ENCODE results near the gene GALNT18.

The GALNT18 gene

GRCh38 chr11:11622772-11623171 lies 967 bp upstream of the GALNT18 start:
- FAIRE-seq = no peak

- FAIRE-seq = no peak
These were observed 518 bp upstream of the GALNT18 start for GRCh38 chr11:11622340-11622706.

DNA sequence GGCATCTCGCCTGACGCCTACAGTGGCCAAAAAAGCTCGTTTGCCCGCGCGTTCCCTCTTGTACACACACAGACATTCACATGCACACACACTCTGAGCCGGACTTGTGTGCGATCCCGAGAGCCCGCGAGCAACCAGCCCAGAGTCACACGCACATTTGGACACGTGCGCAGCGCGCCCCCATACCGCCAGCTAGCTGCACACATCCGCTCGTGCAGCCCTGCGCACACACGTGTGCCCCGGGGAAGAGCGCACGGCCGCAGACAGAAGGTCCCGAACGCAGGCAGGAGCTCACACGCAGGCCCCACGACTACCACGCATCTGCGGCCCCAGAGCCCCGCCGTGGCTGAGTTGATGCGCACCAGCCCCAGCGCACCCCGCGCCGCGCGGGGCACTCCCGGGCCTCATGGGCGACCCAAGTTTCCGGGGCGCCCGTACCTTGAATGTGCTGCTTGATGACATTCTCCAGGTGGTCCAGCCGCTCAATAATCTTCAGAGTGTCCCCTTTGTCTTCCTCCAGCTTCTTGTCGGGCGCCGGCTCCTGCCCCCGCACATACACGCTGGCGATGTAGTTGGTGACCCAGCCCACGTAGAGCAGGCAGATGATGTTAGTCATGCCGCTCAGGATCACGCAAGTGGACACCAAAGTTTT lies 758 bp downstream of the GALNT18 start:
- no peak for FAIRE-seq

DNA sequence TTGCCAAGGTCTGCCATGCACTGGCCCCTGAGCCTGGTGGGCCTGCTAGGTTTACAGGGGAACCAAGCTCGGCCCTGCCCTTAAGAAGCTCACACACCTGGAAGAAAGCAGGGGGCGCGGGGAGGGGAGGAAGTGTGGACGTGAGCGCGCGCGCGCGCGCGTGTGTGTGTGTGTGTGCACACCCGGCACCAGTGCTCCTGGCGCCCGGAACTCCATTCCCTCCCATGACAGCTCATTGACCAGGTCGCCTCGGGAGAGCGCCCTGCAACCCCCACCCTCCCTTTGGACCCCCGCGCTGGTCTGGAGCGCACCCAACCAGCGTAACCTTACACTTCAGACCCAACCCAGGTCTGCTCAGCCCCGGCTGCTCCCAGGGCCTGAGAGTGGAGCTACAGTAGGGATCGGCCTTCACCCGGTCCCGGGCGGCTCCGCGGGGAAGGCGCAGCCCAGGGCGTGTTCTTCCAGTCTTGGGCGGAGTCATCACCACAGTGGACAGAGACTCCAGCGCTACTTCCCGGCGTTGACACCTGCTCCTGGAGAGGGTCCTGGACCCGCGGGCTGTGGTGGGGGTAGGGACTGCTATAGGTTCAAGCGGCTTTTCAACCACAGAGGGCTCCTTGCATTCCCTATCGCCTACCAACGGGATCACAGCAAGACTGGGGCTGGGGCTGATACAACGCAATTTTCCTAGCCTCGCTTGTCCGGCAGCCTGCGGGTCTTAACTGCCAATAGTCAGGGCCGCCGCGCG lies 1.5 kb downstream of the GALNT18 start:
- no peak for FAIRE-seq

- no peak for FAIRE-seq
These were observed 2.8 kb downstream of the GALNT18 start for GRCh38 chr11:11618973-11619435.

- FAIRE-seq = no peak
These were observed 6.7 kb downstream of the GALNT18 start for GRCh38 chr11:11615086-11615485.

GRCh38 chr11:11612439-11612838 lies 9.4 kb downstream of the GALNT18 start:
- FAIRE-seq = no peak

GRCh38 chr11:11611381-11611780 lies 10.4 kb downstream of the GALNT18 start:
- FAIRE-seq = no peak

- FAIRE-seq = no peak
These were observed 13.0 kb downstream of the GALNT18 start for GRCh38 chr11:11608783-11609232.

- no peak for FAIRE-seq
These were observed 14.0 kb downstream of the GALNT18 start for GRCh38 chr11:11607772-11608171.

DNA sequence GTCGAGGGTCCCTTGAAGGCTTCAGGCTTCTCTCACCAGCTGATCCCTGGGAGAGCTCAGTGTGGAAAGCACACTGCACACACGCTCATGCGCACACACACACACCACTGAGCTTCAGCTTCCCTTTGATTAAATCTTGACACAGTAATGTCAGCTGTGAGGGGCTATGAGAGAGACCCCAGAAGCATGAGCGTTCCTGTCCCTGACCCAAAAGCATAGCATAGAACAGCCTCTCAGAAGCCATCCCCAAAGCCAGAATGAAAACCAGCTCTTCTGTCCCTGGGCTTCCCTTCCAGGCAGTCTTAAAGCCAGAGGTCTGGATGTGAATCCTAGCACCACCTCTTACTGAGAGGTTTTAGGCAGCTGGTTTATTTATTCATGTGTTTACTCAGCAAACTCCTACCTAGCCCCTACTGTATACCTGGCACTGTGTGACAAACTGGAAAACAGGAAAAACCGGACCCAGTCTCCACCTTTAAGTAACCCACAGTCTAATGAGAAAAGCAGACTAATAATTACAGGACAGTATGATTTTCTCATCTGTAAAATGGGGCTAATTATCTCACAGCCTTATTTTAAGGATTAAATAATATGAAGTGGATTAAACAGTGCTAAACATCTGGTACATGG lies 15.9 kb downstream of the GALNT18 start:
- FAIRE-seq = no peak

GRCh38 chr11:11605181-11605580 lies 16.6 kb downstream of the GALNT18 start:
- FAIRE-seq = no peak

- FAIRE-seq = no peak
These were observed 17.3 kb downstream of the GALNT18 start for GRCh38 chr11:11604370-11604990.

- FAIRE-seq = no peak
These were observed 19.8 kb downstream of the GALNT18 start for GRCh38 chr11:11602011-11602410.

DNA sequence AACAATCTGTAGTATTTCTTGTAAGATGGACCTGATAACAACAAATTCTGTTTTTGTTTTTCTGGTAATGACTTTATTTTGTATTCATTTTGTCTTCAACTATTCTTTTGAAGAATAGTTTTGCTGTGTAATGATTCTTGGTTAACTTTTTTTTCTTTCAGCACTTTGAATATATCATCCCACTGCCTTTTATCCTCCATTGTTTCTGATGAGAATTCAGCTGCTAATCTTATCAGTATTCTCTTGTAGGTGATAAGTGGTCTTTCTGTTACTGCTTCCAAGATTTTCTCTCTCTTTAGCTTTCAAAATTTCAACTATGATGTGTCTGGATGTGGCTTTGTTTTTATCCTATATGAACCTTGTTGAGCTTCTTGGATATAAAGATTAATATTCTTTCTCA lies 21.5 kb downstream of the GALNT18 start:
- no peak for FAIRE-seq

- no peak for FAIRE-seq
These were observed 23.6 kb downstream of the GALNT18 start for GRCh38 chr11:11598243-11598642.

DNA sequence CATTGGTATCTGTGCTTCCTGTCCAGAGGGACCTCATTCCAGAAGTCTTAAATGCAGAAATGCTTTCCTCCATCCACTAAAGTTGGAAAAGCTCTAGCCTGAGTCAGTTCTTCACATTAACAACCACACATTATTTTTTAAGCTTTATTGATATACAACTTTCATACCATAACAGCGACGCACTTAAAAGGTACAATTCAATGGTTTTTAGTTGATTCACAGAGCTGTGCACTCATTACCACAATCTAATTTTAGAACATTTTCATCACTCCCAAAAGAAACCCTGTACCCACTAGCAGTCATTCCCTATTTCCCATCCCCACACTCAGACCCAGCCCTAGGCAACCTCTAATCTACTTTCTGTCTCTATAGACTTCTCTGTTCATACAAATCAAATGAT lies 27.6 kb downstream of the GALNT18 start:
- no peak for FAIRE-seq

- FAIRE-seq = no peak
These were observed 29.6 kb downstream of the GALNT18 start for GRCh38 chr11:11592146-11592684.

GRCh38 chr11:11589437-11589836 lies 32.4 kb downstream of the GALNT18 start:
- no peak for FAIRE-seq

DNA sequence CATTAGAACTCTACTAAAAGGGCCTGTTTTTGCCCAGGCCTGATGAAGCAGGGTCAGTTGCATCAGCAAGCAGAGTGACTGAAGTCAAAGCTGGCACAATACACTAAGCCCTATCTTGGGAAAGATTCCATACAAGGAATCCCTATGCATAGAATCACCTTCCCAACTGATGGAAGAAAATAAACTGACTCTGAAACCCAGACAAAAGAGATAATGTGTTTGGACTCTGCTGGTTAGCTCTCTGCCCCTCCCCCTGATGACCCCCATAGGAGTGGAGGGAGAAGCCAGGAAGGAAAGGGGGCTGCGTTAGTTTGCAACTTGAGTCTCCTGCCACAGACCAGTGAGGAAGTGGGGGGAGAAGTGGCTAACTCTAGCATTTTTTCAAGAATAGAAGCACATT lies 32.9 kb downstream of the GALNT18 start:
- FAIRE-seq = no peak

- no peak for FAIRE-seq
These were observed 33.6 kb downstream of the GALNT18 start for GRCh38 chr11:11588243-11588642.

DNA sequence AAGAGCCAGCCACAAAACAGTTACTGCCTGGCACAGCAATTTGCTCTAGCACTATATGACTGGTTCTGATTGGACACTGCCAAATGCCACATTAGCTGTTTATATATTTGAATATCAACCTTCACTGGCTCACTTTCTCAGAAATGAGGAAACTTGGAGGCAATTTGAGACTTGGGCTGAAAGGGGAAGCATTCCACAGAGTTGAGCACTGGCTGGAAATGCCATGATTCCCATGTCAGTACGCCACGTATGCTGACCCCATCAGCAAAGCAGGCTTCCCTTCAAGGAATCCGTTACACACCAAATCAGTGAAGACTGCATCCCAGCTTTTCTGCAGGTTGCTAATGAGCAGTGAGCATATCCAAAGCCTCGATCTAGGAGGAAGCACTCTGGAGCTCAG lies 34.7 kb downstream of the GALNT18 start:
- no peak for FAIRE-seq

- FAIRE-seq = no peak
These were observed 35.3 kb downstream of the GALNT18 start for GRCh38 chr11:11586465-11586864.
